Measurements from ENCODE around the gene LCN10.

DNA sequence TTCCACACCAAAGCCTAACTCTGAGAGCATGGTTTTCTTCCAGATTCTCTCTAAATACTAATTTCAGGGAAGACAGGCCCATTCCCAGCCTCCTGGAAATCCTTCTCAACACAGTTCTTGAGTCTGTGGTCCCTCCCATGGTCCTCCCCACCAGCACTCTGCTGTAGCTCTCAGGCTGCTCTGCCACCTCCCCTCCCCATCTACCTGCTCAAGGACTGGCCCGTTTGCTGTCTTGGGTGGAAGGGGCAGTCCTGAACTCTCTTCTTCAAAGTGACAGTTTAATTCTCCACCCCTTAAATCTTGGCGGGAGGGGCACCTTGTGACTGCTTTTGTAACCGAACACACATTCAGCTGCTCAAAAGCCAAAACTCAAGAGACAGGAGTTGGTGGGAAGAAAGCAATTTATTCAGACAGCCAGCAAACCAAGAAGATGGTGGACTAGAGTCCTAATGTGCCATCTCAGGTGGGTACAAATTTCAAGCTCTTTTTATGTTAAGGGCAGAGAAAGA lies 29.2 kb upstream of the LCN10 start:
- TF ChIP-seq, protein P1, sequence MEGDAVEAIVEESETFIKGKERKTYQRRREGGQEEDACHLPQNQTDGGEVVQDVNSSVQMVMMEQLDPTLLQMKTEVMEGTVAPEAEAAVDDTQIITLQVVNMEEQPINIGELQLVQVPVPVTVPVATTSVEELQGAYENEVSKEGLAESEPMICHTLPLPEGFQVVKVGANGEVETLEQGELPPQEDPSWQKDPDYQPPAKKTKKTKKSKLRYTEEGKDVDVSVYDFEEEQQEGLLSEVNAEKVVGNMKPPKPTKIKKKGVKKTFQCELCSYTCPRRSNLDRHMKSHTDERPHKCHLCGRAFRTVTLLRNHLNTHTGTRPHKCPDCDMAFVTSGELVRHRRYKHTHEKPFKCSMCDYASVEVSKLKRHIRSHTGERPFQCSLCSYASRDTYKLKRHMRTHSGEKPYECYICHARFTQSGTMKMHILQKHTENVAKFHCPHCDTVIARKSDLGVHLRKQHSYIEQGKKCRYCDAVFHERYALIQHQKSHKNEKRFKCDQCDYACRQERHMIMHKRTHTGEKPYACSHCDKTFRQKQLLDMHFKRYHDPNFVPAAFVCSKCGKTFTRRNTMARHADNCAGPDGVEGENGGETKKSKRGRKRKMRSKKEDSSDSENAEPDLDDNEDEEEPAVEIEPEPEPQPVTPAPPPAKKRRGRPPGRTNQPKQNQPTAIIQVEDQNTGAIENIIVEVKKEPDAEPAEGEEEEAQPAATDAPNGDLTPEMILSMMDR (IDR thresholded peaks at IDR 0.05), result no peak
- TF ChIP-seq EP300 (IDR thresholded peaks at IDR 0.05; ENCODE audit: low read depth) (no peak), POLR2A (IDR thresholded peaks at IDR 0.05) (no peak)

Measured in transverse colon (tissue), 3 donors.